Astrocyte (in vitro differentiated cells and primary cell): ENCODE measurements around the gene RAP1A. TPM values are rescaled to one million over a fixed set of nuclear protein-coding genes. Genes with fewer than 3 reads are reported as not detected.

Experiments used
- DNase-seq: peaks from one replicate; pipeline ENCODE4 v3.0.0-alpha.2; 2010; ENCODE audit warnings: low read depth
- FAIRE-seq: peaks from 2 replicates; lab custom pipeline; 2011; peaks lifted over from hg19 to GRCh38; lab: Jason Lieb, UNC
- H2AFZ ChIP-seq: 2 replicates; pipeline ENCODE4 v1.6.0; 2012; ENCODE audit warnings: low read depth, low read length, inconsistent platforms
- H3K27ac ChIP-seq: 2 replicates; pipeline ENCODE4 v1.5.1; 2011; ENCODE audit warnings: low read depth, low read length, inconsistent platforms
- H3K27me3 ChIP-seq: 2 replicates; pipeline ENCODE4 v1.6.0; 2011; ENCODE audit warnings: low read length, inconsistent platforms; ENCODE audit not compliant: insufficient read depth
- H3K36me3 ChIP-seq: 2 replicates; pipeline ENCODE4 v1.5.1; 2011; ENCODE audit warnings: low read length, inconsistent platforms; ENCODE audit not compliant: insufficient read depth
- H3K4me1 ChIP-seq: 2 replicates; pipeline ENCODE4 v1.5.1; 2011; ENCODE audit warnings: low read length, inconsistent platforms; ENCODE audit not compliant: insufficient read depth
- H3K4me2 ChIP-seq: 2 replicates; pipeline ENCODE4 v1.6.0; 2012; ENCODE audit warnings: low read length, inconsistent platforms
- H3K4me3 ChIP-seq: 2 replicates; pipeline ENCODE4 v1.5.1; 2011; ENCODE audit warnings: low read depth, mild to moderate bottlenecking, low read length, inconsistent platforms; ENCODE audit not compliant: insufficient read depth
- H3K79me2 ChIP-seq: 2 replicates; pipeline ENCODE4 v1.6.0; 2012; ENCODE audit warnings: mild to moderate bottlenecking, low read length, inconsistent platforms; ENCODE audit not compliant: insufficient read depth
- H3K9ac ChIP-seq: 2 replicates; pipeline ENCODE4 v1.6.0; 2012; ENCODE audit warnings: mild to moderate bottlenecking, low read length, inconsistent platforms
- H3K9me3 ChIP-seq: 2 replicates; pipeline ENCODE4 v1.5.1; 2012; ENCODE audit warnings: low read depth, mild to moderate bottlenecking, low read length, inconsistent platforms; ENCODE audit not compliant: insufficient read depth
- H4K20me1 ChIP-seq: 2 replicates; pipeline ENCODE4 v1.6.0; 2012; ENCODE audit warnings: low read length, inconsistent platforms; ENCODE audit not compliant: insufficient read depth
- H3K27ac Mint-ChIP-seq: one replicate; pipeline ENCODE4 v1.8.0; 2021; ENCODE audit warnings: mild to moderate bottlenecking, mixed read lengths; ENCODE audit not compliant: unreplicated experiment
- H3K27me3 Mint-ChIP-seq: one replicate; pipeline ENCODE4 v1.8.0; 2021; ENCODE audit warnings: low read depth, mixed read lengths; ENCODE audit not compliant: unreplicated experiment
- H3K36me3 Mint-ChIP-seq: one replicate; pipeline ENCODE4 v1.8.0; 2021; ENCODE audit warnings: low read depth, mixed read lengths; ENCODE audit not compliant: unreplicated experiment
- H3K4me1 Mint-ChIP-seq: one replicate; pipeline ENCODE4 v1.8.0; 2021; ENCODE audit warnings: low read depth, mixed read lengths; ENCODE audit not compliant: unreplicated experiment
- H3K4me3 Mint-ChIP-seq: one replicate; pipeline ENCODE4 v1.8.0; 2021; ENCODE audit warnings: mild to moderate bottlenecking, moderate library complexity, mixed read lengths; ENCODE audit not compliant: unreplicated experiment
- H3K9me3 Mint-ChIP-seq: one replicate; pipeline ENCODE4 v1.8.0; 2021; ENCODE audit warnings: mild to moderate bottlenecking, mixed read lengths; ENCODE audit not compliant: unreplicated experiment
- EZH2 ChIP-seq: IDR thresholded peaks from 2 replicates; pipeline ENCODE4 v1.6.1; 2012; ENCODE audit warnings: mild to moderate bottlenecking, low read length, inconsistent platforms; ENCODE audit not compliant: insufficient read depth
- total RNA-seq: library from RNA; stranded (reverse); gene quantifications from 2 replicates; pipeline ENCODE4 v1.2.1, GENCODE V29; 2021
- TF ChIP-seq, protein P1 (sequence below): IDR thresholded peaks from 2 replicates; pipeline ENCODE4 v1.5.1; 2011; ENCODE audit warnings: low read depth, mild to moderate bottlenecking, inconsistent platforms, low read length, moderate library complexity; ENCODE audit not compliant: insufficient read depth

Gene RAP1A
- total RNA-seq, 1 donor from 2014 or later = 66.6 TPM

DNA sequence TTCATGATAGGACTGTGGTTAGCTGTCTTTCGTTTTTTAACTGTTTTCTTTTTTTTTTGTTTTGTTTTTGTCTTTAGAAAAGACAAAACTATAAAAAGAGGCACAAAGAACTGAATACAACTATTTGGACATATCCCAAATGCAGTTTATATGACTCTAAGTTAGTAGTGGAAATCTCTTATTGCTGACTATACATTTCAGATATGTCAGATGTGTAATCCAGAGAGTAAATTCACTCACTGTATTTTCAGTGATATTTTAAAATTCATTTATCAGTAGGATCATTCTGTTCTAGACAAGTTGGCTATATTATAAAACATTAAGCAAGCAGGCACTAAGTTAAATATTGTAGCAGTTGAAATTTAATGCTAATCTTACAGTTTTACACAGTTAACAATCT, 5.7 kb downstream of the RAP1A start:
- Mint-ChIP-seq H3K27ac (no peak overlapping the region), H3K4me3 (no peak overlapping the region), H3K27me3 (no peaks in the 10 kb centered on the region), H3K4me1 (peaks cover 32% of the 10 kb centered on the region), H3K36me3 (no peaks in the 10 kb centered on the region), H3K9me3 (no peaks in the 10 kb centered on the region)
- Histone ChIP-seq H3K4me3 (no peak overlapping the region), H3K9me3 (no peaks in the 10 kb centered on the region), H2AFZ (no peak overlapping the region), H3K9ac (no peak overlapping the region), H3K4me1 (peaks cover 16% of the 10 kb centered on the region), H3K79me2 (peaks cover 99% of the 10 kb centered on the region), H4K20me1 (peaks cover 80% of the 10 kb centered on the region), H3K27me3 (no peaks in the 10 kb centered on the region), H3K4me2 (no peak overlapping the region), H3K27ac (no peak overlapping the region), H3K36me3 (no peaks in the 10 kb centered on the region)
- DNase-seq = no peak
- FAIRE-seq = no peak
- TF ChIP-seq, protein P1, sequence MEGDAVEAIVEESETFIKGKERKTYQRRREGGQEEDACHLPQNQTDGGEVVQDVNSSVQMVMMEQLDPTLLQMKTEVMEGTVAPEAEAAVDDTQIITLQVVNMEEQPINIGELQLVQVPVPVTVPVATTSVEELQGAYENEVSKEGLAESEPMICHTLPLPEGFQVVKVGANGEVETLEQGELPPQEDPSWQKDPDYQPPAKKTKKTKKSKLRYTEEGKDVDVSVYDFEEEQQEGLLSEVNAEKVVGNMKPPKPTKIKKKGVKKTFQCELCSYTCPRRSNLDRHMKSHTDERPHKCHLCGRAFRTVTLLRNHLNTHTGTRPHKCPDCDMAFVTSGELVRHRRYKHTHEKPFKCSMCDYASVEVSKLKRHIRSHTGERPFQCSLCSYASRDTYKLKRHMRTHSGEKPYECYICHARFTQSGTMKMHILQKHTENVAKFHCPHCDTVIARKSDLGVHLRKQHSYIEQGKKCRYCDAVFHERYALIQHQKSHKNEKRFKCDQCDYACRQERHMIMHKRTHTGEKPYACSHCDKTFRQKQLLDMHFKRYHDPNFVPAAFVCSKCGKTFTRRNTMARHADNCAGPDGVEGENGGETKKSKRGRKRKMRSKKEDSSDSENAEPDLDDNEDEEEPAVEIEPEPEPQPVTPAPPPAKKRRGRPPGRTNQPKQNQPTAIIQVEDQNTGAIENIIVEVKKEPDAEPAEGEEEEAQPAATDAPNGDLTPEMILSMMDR = no peak
- TF ChIP-seq EZH2 = no peak

DNA sequence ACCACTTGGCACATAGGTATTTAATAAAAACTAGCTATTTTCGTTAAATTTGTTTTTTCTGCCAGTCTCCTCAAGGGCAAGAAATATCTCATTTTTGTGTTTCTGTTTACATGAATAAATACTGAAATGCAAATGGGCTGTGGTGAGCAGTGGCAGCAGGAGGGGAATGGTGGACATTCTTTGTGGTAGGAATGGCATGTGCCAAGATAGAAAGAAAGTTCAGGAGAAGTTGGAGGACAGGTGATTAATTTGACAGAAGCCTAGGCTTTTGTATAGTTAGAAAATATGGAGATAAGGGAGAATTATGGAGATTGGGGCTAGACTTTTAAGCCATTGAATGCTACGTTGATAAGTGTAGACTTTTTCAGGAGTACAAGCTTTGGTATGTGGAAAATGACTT, 8.6 kb downstream of the RAP1A start:
- H3K9ac ChIP-seq = no peak overlapping the region
- no peak overlapping the region for H3K4me3 ChIP-seq
- no peak overlapping the region for H2AFZ ChIP-seq
- H3K36me3 ChIP-seq = no peaks in the 10 kb centered on the region
- Mint-ChIP-seq H3K27me3 (no peaks in the 10 kb centered on the region), H3K27ac (no peak overlapping the region), H3K4me3 (no peak overlapping the region), H3K4me1 (peaks cover 19% of the 10 kb centered on the region), H3K36me3 (no peaks in the 10 kb centered on the region), H3K9me3 (no peaks in the 10 kb centered on the region)
- FAIRE-seq (no peak), DNase-seq (peak; percentile 51)
- peaks cover 7% of the 10 kb centered on the region for H3K4me1 ChIP-seq
- no peaks in the 10 kb centered on the region for H3K27me3 ChIP-seq
- H3K79me2 ChIP-seq = peaks cover 97% of the 10 kb centered on the region
- H3K9me3 ChIP-seq = no peaks in the 10 kb centered on the region
- H3K27ac ChIP-seq = no peak overlapping the region
- TF ChIP-seq, protein P1 = no peak
- no peak for TF ChIP-seq EZH2
- H3K4me2 ChIP-seq = no peak overlapping the region
- peaks cover 72% of the 10 kb centered on the region for H4K20me1 ChIP-seq

DNA sequence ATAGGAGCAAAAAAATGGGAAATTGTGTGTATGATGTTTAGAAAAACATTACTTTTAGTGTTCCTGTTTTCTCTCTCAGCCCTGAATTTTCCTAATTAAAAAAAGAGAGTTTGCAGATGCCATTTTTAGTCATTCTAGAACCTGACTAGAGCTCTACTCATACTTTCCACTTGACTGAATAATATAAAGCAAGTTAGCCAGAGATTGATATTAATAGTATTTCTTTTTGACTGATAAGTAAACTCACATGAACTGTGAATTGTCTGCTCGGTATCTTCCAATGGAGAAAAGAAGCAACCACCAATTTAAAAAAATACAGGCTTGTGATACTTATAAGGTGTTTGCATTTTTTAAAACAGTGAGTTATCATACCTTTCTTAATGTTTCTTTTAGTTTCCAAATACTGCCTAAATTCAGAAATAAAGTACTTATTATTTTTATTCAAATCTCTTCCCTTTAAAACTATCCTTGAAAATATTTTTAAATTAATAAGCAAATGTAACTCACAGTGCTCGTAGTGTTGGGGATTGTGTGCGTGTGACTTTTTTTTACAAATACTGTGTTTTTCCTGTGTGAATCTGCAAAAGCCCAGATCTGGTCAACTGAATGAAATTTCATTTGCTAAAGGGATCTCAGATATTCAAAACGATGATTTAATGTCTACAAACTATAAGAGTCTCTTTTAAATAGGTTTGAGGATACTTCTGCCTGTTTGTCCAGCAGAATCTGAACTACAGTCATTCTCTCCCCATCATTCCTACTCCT, 9.8 kb downstream of the RAP1A start:
- no peak overlapping the region for H2AFZ ChIP-seq
- no peak overlapping the region for H3K9ac ChIP-seq
- Mint-ChIP-seq H3K4me3 (no peak overlapping the region), H3K9me3 (no peaks in the 10 kb centered on the region), H3K4me1 (peaks cover 21% of the 10 kb centered on the region), H3K27me3 (no peaks in the 10 kb centered on the region), H3K27ac (no peak overlapping the region), H3K36me3 (no peaks in the 10 kb centered on the region)
- H3K4me2 ChIP-seq = no peak overlapping the region
- TF ChIP-seq EZH2 = no peak
- TF ChIP-seq, protein P1 = no peak
- H3K4me1 ChIP-seq = peaks cover 7% of the 10 kb centered on the region
- no peaks in the 10 kb centered on the region for H3K36me3 ChIP-seq
- no peaks in the 10 kb centered on the region for H3K9me3 ChIP-seq
- no peak for FAIRE-seq
- no peaks in the 10 kb centered on the region for H3K27me3 ChIP-seq
- peaks cover 73% of the 10 kb centered on the region for H4K20me1 ChIP-seq
- H3K27ac ChIP-seq = no peak overlapping the region
- no peak for DNase-seq
- H3K4me3 ChIP-seq = no peak overlapping the region
- peaks cover 97% of the 10 kb centered on the region for H3K79me2 ChIP-seq
